ENCODE measurements around the gene CRTC3. TPM values are rescaled to one million over a fixed set of nuclear protein-coding genes. Genes with fewer than 3 reads are reported as not detected.
"Not testable (repeated sequence)": the region's sequence is repeated elsewhere in the genome, so short reads cannot be mapped to it uniquely, and the experiment has no call there.

CRTC3 gene
- polyA plus RNA-seq, 12 donors: 22.6 to 58.0 (median 25.9) TPM; not detected in 1

DNA sequence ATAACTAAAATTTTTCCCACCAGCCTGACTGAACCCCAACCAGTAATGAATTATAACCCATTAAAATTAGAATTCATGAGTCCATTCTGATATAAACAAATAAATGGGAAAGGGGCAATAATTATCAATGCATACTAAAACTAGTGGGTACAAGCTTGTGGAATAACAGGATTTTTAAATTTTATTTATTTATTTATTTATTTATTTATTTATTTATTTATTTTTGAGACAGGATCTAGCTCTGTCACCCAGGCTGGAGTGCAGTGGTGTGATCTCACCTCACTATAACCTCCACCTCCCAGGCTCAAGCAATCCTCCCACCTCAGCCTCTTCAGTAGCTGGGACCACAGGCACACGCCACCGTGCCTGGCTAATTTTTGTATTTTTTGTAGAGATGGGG lies 15.8 kb upstream of the CRTC3 start:
- not testable (repeated sequence) for DNase-seq

DNA sequence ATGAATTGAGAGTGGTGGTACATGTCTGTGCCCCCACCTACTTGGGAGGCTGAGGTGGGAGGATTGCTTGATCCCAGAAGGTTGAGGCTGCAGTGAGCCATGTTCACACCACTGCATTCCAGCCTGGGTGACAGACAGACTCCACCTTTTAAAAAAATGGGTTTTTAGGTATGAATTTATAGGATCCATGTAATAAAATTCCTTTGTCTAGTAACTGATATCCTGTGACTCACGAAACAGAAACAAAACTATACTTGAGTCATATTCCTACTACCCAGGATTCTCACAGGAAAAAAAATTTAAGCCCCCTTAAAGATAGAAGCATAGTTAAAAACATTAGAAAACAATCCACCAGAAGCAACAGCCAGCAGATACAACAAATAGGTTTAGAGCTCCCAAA lies 10.0 kb upstream of the CRTC3 start:
- DNase-seq: no peak

DNA sequence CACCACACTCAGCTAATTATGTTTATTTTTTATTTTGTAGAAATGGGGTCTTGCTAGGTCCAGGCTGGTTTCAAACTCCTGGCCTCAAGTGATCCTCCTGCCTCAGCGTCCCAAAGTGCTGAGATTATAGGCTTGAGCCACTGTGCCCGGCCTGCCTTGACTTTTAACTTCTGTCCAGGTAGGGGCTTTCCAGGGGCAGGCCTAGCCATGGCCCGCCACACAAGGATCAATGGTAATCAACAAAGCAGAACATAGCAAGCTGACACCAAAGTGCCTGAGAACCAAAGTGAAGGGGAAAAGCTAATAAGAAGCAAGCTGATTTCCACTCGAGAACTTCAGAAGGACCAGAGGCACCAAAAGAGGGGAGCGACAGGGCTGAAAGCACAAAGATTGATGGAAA lies 9.4 kb upstream of the CRTC3 start:
- no peak for DNase-seq

DNA sequence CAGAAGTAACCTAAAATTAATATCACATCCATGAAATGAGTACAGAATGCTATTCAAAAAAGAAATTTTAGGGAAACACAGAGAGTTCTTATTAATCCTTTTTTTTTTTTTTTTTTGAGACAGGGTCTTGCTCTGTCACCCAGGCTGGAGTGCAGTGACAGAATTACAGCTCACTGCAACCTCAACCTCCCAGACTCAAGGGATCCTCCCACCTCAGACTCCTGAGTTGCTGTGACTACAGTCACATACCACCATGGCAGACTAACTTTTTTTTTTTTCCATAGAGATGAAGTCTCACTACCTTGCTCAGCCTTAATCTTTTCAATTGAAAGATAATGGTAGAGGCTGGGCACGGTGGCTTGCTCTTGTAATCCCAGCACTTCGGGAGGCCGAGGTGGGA lies 6.3 kb upstream of the CRTC3 start:
- no peak for DNase-seq

DNA sequence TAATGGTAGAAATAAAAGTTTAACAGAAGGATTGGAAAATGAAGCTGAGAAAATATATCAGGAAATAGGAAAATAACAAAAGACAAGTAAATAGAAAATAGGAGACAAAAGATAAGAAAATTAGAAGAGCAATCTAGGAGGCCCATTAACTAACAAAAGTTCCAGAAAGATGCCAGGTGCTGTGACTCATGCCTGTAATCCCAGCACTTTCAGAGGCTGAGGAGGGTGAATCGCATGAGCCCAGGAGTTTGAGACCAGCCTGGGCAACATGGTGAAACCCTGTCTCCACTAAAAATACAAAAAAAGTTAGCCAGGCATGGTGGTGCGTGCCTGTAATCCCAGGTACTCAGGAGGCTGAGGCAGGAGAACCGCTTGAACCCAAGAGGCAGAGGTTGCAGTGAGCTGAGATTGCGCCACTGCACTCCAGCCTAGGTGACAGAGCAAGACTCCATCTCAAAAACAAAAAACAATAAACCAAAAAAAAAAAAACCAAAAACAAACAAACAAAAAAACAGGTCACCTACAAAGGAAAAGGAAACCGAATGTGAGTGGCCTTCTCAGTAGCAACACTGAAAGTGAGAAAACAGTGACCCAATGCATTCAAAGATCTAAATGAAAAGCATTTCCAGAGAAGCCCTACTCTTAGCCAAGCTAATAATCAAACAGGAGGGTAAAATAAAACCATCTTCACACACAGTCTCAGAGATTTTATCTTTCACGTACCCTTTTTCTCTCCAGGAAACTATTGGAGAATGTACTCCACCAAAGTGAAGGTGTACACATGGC lies 5.5 kb upstream of the CRTC3 start:
- DNase-seq: not testable (repeated sequence)

DNA sequence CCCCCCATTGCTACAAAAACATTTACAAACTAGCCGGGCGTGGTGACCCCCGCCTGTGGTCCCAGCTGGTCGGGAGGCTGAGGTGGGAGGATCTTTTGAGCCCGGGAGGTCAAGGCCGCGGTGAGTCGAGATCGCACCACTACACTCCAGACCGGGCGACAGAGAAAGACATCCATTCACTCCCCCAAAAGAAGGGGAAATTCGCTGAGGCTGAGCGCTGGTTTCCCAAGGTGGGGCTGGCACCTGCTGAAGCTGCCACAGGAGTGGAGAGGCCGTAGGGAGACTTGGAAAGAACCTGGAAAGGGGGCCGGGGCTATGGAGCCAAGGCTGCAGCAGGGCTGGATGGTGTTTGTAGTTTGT lies 732 bp upstream of the CRTC3 start:
- no peak for DNase-seq

DNA sequence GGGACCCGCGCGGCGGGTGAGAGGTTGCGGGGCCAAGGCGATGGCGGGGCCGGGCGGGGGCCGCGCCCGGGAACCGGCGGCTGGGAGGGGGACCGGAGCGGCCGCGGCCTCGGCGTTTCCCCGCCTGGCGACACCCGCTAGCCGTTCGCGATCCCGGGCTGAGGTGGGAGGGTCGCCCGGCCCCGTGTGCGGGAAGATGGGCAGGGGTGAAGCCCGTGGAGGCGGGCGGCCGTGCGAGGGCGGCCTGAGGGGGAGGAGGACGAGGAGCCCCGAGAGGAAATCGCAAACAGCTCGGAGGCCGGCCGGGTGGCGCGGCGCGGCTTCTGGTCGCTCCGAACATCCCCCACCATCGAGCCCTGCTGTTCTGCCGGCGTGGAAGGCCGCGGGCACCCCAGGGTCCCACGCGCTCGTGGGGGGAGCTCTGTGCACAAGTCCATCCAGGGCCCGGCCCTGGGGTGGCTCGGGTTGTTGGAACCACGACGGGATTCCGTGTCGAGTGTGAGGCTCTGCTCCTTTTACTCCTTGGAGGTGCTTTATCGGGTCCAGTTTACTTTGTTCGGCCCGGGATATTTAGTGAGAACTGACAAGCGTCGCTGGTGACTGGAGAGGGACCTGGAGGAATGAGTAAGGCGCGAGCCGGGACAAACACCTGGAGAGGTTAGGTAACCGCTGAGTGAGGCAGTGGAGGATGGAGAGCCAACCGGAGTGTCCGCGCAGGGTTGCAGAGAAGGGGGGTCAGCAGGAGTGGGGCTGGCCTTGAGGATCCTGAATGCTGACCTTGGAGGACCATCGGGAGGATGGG lies 728 bp downstream of the CRTC3 start:
- peak; percentile 57 for DNase-seq

DNA sequence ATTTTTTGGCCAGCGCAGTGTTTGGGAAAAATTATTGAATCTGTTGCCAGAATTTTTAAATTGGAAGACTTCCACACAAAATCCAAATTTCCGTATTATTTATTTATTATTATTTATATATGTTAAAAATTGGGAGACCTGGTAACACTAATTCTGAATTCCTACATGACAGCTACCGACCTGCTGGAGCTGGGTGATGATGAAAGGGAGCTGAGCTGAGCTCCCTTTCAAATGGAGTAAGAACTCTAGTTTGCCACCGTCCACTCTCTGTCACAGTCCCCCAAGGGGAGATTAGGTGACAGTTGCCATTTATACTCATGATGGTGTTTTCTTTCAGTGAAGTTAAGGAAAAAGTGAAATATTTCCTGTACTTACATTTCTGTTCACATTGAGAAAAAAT lies 1.4 kb downstream of the CRTC3 start:
- DNase-seq: no peak

DNA sequence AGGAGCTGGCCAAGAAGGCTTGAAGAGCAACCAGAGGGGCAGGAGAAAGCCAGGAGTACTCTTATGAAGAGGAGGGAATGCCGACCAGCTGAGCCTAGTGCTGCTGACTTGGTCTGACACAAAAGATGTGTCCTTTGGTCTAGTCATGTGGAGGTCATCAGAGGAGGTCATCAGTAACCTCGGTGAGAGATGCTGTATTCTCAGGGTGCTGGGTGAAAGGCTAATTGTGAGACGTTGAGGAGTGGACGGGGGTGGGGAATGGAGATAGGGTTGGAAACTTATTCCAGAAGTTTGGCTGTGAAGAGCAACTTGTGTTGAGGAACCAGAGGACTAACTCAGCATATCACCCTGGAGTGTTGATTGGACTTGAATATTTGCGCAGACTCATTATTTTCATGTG lies 5.5 kb downstream of the CRTC3 start:
- DNase-seq: no peak

DNA sequence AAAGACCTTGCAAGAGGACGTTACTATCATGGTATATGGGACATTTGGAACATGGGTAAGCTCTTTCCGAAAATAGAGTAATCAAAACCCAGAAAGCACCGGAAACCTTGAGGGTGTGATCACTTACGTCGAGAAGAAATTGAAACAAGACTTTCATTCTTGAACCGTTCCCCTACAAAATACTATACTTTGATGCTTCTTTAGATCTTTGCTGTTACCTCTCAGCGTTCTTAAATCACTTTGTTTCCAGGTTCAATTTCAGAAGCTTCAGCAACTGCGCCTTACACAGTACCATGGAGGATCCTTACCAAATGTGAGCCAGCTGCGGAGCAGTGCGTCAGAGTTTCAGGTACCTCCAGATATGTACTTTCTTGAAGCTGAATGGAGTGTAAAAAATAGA lies 10.1 kb downstream of the CRTC3 start:
- no peak for DNase-seq

DNA sequence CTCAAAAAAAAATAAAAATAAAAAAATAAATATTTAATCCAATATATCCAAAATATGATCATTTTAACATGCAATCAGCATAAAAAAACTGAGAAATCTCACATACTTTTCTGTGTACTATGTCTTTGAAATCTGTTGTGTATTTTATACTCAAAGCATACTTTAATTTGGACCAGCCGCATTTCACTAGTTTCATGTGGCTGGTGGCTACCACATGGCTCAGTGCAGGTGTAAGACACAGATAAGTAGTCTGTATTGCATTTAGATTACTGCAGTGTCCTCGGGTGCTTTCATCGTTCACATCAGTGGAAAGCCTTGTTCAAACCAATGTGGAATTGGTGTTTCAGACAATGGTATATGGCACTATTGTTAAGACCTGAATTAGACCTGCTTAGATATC lies 11.0 kb downstream of the CRTC3 start:
- DNase-seq: no peak

DNA sequence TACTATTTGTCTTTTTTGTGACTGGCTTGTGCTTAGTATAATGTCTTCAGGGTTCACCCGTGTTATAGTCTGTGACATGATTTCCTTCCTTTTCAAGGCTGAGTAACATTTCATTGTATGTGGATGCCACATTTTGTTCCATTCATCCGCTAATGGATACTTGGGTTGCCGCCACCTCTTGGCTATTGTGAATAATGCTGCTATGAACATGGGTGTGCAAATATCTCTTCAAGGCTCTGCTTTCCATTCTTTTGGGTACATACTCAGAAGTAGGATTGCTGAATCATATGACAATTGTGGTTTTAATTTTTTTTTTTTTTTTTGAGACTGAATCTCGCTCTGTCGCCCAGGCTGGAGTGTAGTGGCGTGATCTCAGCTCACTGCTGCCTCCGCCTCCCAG lies 15.4 kb downstream of the CRTC3 start:
- DNase-seq: no peak

DNA sequence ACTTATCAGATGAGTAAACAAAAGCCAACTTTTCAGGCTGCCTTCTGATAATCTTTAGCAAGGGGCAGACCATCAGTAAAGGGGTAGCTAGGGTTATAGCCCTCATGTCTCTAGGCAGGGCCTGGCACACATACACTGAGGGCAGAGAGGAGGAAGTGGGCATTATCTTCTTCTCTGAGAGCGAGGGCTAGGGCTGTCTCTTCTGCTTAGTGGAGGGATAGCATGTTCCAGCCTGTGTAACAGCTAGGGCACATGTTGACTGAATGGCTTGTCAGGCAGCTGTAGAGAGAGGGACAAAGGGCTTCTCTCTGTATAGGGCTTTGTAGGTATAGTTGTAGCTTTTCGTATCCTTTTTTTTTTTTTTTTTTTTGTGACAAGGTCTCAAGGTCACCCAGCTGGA lies 17.8 kb downstream of the CRTC3 start:
- no peak for DNase-seq

DNA sequence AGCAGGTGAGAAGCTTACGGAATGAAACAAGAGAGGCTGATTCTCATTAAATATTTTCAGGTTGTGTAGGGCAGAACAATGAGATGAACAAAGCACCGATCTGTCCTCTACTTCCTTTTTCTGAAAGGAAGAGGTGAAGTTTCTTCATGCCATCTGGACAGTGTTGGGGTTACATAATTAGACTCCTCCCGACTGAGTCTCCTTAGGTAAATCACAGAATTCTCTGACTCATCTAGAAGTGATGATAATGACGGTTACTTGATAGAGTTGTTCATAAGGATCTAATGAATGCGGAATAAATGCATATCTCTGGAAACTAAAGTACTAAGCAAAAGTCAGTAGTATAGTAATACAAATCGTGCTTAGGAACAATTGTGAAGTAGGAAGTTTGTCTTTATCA lies 21.2 kb downstream of the CRTC3 start:
- no peak for DNase-seq

DNA sequence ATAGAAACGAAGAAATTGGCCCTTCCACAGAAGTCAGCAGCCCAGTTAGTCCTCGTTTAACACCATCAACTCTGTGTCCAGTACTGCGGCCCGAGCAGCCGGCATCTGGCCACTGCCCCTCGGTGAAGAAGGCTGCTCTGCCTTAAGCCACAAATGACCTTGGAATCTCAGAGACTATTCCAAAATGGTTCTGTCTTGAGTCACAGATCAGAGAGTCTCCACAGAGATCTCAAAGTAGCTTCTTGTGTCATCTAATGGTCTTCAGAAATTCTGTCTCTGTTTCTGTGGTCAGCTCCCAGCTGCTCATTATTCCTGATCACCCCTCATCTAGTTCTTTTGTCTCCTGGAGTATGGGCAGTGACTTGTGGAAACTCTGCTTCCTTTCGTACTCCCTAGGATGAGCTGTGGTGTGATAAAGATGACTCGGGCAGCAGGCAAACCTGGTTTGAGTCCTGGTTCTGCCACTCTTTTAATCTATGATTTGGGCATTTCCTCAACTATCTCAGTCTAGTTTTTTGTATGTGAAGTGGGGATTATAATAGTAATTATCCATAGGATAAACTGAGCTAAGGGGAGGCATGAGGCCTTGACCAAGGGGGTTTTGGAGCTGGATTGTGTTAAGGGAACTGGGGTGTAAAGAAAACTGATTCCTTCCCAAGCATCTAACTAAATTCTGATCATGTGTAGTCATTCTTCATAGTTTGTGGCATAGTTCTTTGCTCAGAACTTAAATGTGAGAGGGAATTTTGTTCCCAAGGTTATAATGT lies 22.6 kb downstream of the CRTC3 start:
- DNase-seq: no peak

DNA sequence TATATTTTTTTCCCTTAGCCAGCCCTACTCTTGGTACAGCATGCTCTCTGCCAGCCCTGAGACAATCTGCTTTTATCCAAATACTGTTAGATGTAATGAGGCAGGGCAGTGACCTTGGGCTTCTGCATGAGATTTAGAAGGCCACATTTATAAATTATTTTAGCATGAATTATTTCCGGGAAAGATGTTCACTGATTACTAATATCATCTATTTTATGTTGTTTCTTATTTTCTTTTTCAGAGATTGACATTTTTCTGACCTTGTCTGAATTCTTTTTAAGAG lies 23.1 kb downstream of the CRTC3 start:
- DNase-seq: no peak

DNA sequence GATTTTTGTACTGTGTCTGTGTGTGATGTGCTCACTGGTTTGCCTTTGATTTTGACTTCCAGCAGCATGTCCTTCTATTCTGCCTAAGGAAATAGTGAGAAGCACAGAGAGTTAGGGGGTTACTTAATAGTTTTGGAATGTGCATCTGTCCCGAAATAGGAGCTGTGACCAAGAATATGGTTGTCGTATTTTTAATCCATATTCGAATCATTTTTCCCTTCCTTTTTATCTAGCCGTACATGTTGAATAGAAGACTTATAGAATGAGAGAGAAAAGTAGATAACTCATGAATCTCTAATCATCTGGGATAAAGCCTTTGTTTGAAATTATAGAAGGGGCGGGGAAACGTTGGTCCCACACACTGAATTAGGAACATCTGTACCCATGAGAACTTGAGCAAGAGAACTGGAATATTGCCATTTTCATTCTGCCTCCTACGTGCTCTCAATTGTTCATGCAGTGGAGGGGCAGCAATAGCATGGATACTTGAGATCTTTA lies 23.6 kb downstream of the CRTC3 start:
- peak; percentile 75 for DNase-seq

DNA sequence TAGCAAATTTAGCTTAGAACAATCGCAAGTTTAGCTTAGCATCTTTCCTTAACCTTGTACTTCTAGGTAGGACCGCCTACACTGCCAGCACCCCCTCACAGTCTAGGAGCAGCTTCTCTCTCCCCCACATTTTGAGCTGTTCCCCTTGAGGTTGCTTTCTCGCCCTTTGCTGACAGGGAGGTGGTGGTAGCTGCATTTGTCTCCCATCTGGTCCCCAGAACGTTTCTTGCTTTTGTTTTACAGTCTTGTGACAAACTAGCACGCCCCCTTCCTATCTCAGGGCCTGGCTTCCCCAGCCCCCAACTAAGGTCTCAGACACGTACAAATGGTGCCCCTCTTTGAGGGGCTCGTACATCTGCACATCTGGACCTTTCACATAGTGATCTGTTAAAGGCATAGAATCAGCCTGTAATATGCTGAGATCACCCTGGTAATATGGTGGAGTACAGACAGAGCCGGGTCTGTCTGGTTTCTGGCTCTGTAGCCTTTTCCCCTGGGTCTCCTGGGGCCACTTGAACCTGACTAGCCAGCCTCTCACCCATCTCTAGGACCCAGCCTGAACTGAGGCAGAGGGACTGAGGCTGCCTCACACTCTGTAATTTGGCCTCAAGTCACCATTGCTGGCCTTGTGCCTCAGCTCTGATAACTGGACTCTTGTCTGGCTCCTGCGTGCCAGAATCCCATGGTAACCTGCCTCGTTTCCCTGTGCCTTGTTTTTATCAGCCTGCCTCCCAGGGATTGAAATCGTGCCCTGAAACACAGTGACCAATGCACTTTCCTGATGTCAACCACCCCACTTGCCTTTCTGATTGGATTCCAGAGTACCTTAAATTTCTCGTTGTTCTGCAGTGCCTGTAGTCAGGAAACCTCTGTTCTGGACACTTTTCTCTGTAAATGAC lies 27.7 kb downstream of the CRTC3 start:
- DNase-seq: peak; percentile 69

DNA sequence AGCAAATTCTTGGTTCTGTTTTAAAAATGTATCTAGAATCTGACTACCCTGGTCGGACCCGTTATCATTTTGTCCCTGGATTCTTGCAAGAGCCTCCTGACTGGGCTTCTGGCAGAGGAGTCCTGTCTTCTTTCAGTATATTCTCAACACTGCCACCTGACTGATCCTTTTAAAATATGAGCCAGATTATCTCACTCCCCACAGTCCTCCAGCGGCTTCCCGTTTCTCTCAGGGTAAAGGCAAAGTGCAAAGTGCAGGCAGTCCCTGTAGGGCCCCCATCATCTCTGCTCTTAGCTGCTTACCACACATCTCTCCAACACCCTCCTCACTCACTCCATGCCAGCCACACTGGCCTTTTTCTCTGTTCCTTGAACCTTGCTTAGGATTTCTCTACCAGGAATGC lies 28.4 kb downstream of the CRTC3 start:
- DNase-seq: no peak

DNA sequence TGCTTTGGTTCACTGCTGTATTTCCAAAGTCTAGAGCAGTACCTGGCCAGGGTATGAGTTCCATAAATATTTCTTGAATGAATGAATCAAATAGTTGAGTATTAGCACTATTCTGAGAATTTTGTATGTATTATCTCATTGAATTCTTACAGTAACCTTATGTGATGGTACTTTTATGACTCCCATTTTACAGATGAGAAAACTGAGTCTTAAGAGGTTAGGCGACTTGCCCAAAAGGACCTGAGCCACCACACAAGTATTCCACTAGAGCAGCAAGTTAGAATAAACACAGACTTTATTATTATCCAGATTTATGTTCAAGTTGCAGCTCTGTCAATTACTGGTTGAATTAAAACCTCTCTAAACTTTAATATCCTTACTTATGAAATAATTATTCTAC lies 29.4 kb downstream of the CRTC3 start:
- no peak for DNase-seq

DNA sequence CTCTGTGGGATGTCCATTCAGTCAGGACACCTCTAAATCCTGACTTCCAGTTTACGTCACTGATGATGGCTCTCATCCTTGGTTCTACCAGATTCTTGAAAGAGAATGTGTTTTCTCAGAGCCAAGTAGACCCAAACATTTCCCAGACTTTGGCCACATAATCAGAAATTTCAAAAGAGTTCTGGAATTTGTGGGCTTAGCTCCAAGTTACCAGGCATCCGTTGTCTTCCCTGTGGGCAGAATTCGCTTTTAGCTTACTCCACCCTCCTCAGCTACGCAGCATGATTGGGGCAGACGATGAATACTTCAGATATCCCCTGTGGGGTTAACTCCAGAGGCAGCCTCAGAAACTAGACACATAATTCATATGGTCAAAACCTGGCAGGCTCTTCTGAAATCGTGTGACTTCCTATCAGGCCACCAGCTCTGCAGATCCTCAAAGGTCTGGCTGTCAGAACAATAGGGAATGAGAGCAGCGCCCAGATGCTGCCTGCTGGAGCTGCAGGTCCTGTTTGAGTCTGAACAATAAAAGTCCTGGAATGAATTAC lies 30.6 kb downstream of the CRTC3 start:
- peak; percentile 28 for DNase-seq

Data from muscle of arm (tissue), 12 donors.